BE2C (cell line): ENCODE results near the gene TRNT1.
A peak's percentile ranks its signal among the peaks of the same experiment; 100 is the strongest.

Source experiments
- DNase-seq: peaks from one replicate; pipeline ENCODE4 v3.0.0-alpha.2; 2020
- H3K27me3 ChIP-seq: fragments of 250-450 bp; sonication (Bioruptor Pico); 2 replicates; pipeline ENCODE4 v1.5.1; 2020; ENCODE audit warnings: mild to moderate bottlenecking
- H3K36me3 ChIP-seq: fragments of 250-450 bp; sonication (Bioruptor Pico); 2 replicates; pipeline ENCODE4 v1.5.1; 2020; ENCODE audit warnings: mild to moderate bottlenecking
- H3K4me1 ChIP-seq: fragments of 250-450 bp; sonication (Bioruptor Pico); 2 replicates; pipeline ENCODE4 v1.5.1; 2020
- H3K4me3 ChIP-seq: 2 replicates; pipeline ENCODE4 v1.5.1; 2011; ENCODE audit warnings: low read depth, low read length
- H3K9me3 ChIP-seq: fragments of 250-450 bp; sonication (Bioruptor Pico); 2 replicates; pipeline ENCODE4 v1.5.1; 2020
- TF ChIP-seq, protein P1 (sequence below): IDR thresholded peaks from 2 replicates; pipeline ENCODE4 v1.5.1; 2012; ENCODE audit warnings: mild to moderate bottlenecking, low read depth, low read length

TRNT1 gene

DNA sequence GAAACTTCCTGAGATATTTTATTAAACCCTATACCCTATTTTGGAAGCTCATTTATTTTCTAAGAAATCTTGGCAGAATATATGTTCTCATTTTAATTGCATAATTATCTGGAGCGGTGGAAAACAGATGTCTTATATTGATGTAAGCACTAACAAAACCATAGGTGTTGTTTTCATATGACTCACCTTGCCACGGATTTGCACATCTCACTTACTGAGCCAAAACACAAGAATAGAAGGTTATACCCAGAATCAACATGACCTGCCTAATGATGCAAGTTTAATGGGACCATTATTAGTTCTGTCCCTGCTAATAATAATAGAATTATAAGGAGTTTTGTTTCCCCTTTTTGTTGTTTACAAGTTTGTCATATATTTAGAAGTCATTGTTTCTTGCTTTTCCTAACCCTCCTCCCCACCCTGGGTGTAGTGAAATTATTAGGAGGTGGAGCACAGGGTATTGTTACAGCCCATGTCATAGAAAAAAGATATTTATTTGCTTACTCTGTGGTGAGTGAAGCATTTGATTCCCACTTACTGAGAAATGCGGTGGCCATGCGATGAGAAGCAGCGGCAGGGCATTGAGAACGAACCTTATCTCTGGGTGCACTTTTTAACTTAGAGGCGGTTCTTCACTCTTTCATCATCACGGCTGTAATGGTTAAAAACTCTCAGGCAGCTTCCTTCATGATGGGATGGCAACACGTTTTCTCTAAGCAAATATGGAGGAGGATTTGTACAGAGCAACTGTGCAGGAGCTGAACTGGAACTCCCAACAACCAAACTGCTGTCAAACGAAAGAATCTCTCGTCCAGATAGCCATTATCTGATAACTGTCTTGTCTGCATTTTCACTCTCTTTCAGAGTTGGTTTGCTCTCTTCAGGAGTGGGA is 17.1 kb upstream of the TRNT1 start:
- peak overlapping the region; percentile 46 for H3K4me3 ChIP-seq
- TF ChIP-seq, protein P1, sequence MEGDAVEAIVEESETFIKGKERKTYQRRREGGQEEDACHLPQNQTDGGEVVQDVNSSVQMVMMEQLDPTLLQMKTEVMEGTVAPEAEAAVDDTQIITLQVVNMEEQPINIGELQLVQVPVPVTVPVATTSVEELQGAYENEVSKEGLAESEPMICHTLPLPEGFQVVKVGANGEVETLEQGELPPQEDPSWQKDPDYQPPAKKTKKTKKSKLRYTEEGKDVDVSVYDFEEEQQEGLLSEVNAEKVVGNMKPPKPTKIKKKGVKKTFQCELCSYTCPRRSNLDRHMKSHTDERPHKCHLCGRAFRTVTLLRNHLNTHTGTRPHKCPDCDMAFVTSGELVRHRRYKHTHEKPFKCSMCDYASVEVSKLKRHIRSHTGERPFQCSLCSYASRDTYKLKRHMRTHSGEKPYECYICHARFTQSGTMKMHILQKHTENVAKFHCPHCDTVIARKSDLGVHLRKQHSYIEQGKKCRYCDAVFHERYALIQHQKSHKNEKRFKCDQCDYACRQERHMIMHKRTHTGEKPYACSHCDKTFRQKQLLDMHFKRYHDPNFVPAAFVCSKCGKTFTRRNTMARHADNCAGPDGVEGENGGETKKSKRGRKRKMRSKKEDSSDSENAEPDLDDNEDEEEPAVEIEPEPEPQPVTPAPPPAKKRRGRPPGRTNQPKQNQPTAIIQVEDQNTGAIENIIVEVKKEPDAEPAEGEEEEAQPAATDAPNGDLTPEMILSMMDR = no peak
- DNase-seq = no peak

DNA sequence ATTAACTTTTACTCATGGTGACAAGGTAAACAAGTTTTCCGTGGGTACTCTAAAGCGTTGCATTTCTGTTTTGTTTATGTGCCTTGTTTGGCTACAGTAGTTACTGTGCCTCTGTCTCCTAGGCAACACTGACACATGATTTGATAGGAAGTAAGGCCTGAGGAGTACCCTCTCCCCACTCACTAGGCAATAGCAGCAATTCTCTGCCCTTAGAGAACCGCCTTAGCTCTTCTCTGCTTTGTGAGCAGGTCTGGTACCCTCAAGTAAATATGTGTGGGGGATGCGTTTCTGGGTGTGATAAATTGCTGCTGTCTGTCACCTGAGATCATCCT is 16.5 kb upstream of the TRNT1 start, which contains the start of gene IL5RA:
TSS of gene IL5RA (minus strand) at position 76 of the 332 bp plus-strand sequence. CDS start 5,390 bp downstream, outside the sequence.
- Histone ChIP-seq H3K36me3 (no peaks in the 10 kb centered on the region), H3K4me3 (peak within 1 kb of the TSS; percentile 46), H3K4me1 (no peaks in the 10 kb centered on the region), H3K9me3 (no peaks in the 10 kb centered on the region), H3K27me3 (no peaks in the 10 kb centered on the region)
- TF ChIP-seq, protein P1 = no peak
- DNase-seq = no peak

More for the DNA sequence above, 17.1 kb upstream of the TRNT1 start:
- Histone ChIP-seq H3K27me3 (no peaks in the 10 kb centered on the region), H3K36me3 (no peaks in the 10 kb centered on the region), H3K9me3 (no peaks in the 10 kb centered on the region), H3K4me1 (no peaks in the 10 kb centered on the region)

DNA sequence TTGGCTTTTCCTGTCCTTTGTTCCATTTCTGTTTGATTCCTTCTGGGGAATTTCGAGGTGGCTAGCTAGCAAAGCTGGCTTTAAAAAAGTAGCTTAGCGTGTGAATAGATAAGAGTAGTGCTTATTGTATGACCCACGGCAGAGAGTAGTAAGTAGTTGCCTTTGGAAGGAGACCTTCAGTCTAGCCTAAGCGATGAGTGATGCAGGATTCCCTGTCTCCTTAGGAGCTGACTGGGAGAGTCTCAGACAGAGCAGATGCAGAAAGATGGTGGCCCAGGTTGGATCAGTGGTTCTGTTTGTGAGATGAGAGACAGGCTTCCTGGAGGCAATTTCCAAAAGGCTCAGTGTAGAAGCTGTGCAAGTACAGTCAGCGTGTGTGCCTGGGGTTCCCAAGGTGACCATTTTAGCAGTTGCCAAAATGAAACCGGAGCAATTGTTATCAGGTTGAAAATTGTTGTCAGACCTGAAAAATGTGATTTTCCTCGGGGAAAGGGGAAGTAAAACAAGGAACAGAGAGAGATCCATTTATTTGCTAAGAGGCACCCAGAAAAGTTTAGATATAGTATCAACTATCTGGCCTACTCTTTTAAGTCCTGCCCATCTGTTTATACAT is 15.9 kb upstream of the TRNT1 start:
- DNase-seq = no peak
- H3K9me3 ChIP-seq = no peaks in the 10 kb centered on the region
- H3K4me1 ChIP-seq = no peaks in the 10 kb centered on the region
- no peak overlapping the region for H3K4me3 ChIP-seq
- H3K36me3 ChIP-seq = no peaks in the 10 kb centered on the region
- no peaks in the 10 kb centered on the region for H3K27me3 ChIP-seq
- TF ChIP-seq, protein P1 = no peak

DNA sequence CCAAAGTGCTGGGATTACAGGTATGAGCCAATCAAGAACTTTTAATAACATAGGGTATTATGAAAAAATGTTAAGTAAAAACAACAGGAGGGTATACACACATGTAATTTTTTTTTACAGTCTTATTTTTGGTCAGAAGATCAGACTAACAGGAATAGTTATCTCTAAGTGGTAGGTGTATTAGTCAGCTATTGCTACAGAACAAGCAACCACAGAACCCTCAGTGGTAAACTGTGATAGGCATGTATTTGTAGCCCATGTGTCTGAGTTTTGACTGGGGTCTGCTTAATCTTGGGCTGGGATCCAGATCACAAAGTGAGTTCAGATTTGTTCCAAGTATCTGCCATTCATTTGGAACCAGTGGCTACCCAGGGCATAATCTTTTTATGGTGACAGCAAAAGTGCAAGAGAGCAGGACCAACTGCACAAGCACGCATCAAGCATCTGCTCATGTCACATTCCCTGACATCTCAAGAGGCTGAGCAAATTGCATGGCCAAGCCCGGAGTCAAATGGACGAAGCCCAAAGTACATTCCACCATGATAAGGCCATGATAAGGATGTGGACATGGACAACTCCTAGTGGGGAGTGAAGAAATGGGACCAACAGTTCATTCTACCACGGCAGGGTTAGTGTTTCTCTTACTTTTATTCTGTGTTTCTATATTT is 13.6 kb upstream of the TRNT1 start:
- no peaks in the 10 kb centered on the region for H3K36me3 ChIP-seq
- H3K4me1 ChIP-seq = no peaks in the 10 kb centered on the region
- H3K27me3 ChIP-seq = no peaks in the 10 kb centered on the region
- H3K9me3 ChIP-seq = no peaks in the 10 kb centered on the region
- TF ChIP-seq, protein P1 = no peak
- DNase-seq = no peak
- no peak overlapping the region for H3K4me3 ChIP-seq

DNA sequence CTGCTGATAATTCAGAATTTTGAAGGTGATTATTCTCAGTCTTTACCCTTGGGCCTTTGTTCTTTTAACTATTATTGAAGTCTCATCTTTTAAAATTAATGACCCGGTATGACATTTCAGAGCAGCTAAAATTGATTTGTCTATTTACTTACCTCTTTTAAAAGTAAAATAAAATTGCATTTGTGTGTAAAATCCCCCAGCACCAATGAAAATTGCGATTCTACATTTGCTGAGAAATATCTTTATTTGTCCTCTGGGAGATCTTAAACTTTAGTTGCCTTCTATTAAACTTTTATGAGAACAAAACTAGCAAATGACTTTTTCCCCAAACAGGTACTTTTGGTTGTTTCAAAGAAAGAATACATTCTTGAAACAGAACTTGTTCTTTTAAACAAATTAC is 9.1 kb upstream of the TRNT1 start:
- no peak for DNase-seq

More for the DNA sequence above, 9.1 kb upstream of the TRNT1 start:
- H3K36me3 ChIP-seq = no peaks in the 10 kb centered on the region
- no peaks in the 10 kb centered on the region for H3K4me1 ChIP-seq
- TF ChIP-seq, protein P1 = no peak
- H3K4me3 ChIP-seq = no peak overlapping the region
- H3K27me3 ChIP-seq = no peaks in the 10 kb centered on the region
- no peaks in the 10 kb centered on the region for H3K9me3 ChIP-seq
